ENCODE measurements around the gene CCDC78.

DNA sequence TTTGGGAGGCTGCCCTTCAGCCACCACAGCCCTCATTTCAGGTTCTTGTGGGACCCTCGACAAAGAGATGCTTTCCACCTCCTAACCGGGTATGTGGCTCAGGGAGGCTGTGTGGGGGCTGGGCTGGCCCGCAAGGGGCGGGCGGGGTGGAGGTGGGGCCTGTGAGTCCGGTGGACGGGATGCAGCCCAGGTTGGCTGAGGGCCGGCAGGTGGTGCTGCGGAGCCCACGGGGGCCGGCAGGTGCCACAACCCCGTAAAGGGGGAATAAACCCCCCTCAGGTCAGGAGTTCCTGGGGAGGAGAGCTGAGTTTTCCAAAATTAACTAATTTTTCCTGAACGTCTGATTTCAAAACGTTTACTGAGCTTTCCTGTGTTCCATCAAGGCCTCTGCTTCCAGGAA is 19.5 kb upstream of the CCDC78 start:
- TF ChIP-seq, protein P1, sequence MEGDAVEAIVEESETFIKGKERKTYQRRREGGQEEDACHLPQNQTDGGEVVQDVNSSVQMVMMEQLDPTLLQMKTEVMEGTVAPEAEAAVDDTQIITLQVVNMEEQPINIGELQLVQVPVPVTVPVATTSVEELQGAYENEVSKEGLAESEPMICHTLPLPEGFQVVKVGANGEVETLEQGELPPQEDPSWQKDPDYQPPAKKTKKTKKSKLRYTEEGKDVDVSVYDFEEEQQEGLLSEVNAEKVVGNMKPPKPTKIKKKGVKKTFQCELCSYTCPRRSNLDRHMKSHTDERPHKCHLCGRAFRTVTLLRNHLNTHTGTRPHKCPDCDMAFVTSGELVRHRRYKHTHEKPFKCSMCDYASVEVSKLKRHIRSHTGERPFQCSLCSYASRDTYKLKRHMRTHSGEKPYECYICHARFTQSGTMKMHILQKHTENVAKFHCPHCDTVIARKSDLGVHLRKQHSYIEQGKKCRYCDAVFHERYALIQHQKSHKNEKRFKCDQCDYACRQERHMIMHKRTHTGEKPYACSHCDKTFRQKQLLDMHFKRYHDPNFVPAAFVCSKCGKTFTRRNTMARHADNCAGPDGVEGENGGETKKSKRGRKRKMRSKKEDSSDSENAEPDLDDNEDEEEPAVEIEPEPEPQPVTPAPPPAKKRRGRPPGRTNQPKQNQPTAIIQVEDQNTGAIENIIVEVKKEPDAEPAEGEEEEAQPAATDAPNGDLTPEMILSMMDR (IDR thresholded peaks at IDR 0.05): no peak
- TF ChIP-seq, protein P2, sequence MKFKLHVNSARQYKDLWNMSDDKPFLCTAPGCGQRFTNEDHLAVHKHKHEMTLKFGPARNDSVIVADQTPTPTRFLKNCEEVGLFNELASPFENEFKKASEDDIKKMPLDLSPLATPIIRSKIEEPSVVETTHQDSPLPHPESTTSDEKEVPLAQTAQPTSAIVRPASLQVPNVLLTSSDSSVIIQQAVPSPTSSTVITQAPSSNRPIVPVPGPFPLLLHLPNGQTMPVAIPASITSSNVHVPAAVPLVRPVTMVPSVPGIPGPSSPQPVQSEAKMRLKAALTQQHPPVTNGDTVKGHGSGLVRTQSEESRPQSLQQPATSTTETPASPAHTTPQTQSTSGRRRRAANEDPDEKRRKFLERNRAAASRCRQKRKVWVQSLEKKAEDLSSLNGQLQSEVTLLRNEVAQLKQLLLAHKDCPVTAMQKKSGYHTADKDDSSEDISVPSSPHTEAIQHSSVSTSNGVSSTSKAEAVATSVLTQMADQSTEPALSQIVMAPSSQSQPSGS (CRISPR knock-in tag; IDR thresholded peaks at IDR 0.05; ENCODE audit: borderline replicate concordance, low read depth): no peak
- no peak for TF ChIP-seq NR1H2 (CRISPR knock-in tag; IDR thresholded peaks at IDR 0.05)

Measured in WTC11 (cell line).